Testis (tissue), 2 donors: ENCODE measurements around the gene RAB1A.

ENCODE experiments used
- CTCF ChIP-seq, 3 experiments: fragments of 450-650 bp in 2 of 3; fragments of 200-600 bp in 1 of 3; sonication (generic) in 1 of 3; IDR thresholded peaks; one replicate each; pipeline ENCODE4 v1.5.1; 2016 to 2019; ENCODE audit warnings: antibody characterized with exemption in 3 of 3, mild to moderate bottlenecking in 2 of 3, moderate library complexity in 1 of 3
- POLR2A ChIP-seq: fragments of 450-650 bp; IDR thresholded peaks from one replicate; pipeline ENCODE4 v1.6.1; 2017; ENCODE audit warnings: antibody characterized with exemption, mild to moderate bottlenecking, moderate library complexity

GRCh38 chr2:65153515-65153914 lies 23.6 kb upstream of the RAB1A start:
- no peak for TF ChIP-seq POLR2A
- no peak for TF ChIP-seq CTCF (IDR thresholded peaks at IDR 0.05)
